K562 (cell line): Measurements from ENCODE around the gene NCOA1. TPM values are rescaled to one million over a fixed set of nuclear protein-coding genes. Genes with fewer than 3 reads are reported as not detected.

ENCODE experiments used
- CHCHD3 ChIP-seq: fragments of 250-450 bp; sonication (Bioruptor Pico); IDR thresholded peaks from 2 replicates; pipeline ENCODE4 v2.1.2; 2022; ENCODE audit warnings: mild to moderate bottlenecking
- DEAF1 ChIP-seq: fragments of 450-650 bp; formaldehyde crosslinking; IDR thresholded peaks from 2 replicates; pipeline ENCODE4 v1.4.0; 2020; ENCODE audit warnings: mild to moderate bottlenecking, moderate library complexity
- E2F6 ChIP-seq, 2 experiments: IDR thresholded peaks; 2 replicates each; pipeline ENCODE4 v1.6.1; 2011; ENCODE audit warnings: borderline replicate concordance in 1 of 2, control low read depth in 1 of 2, low read depth in 1 of 2, low read length in 1 of 2, mild to moderate bottlenecking in 1 of 2, mixed read lengths in 1 of 2, moderate library complexity in 1 of 2; ENCODE audit not compliant: insufficient read depth in 1 of 2, insufficient read length in 1 of 2, poor library complexity in 1 of 2, severe bottlenecking in 1 of 2; ENCODE audit errors: extremely low read depth in 1 of 2
- ESRRA ChIP-seq: fragments of 450-650 bp; IDR thresholded peaks from 2 replicates; pipeline ENCODE4 v1.6.1; 2014; ENCODE audit warnings: low read depth, mild to moderate bottlenecking, moderate library complexity, borderline replicate concordance
- FOXA3 ChIP-seq, 2 experiments: fragments of 450-650 bp in 1 of 2; sonication (generic) in 1 of 2; formaldehyde crosslinking; IDR thresholded peaks in 1 of 2; conservative IDR thresholded peaks in 1 of 2; 2 replicates each; pipeline versions ENCODE4 v1.4.0 to v1.8.0; 2020 to 2022; ENCODE audit warnings: mild to moderate bottlenecking in 2 of 2, missing genetic modification reagents in 1 of 2
- FOXM1 ChIP-seq, 2 experiments: fragments of 450-650 bp in 1 of 2; sonication (generic) in 1 of 2; formaldehyde crosslinking in 1 of 2; IDR thresholded peaks; 2 replicates each; pipeline versions ENCODE4 v1.6.1 to v1.9.0; 2017 to 2022; ENCODE audit warnings: low read depth in 2 of 2, mild to moderate bottlenecking in 2 of 2, missing genetic modification reagents in 1 of 2, moderate library complexity in 1 of 2
- GABPA ChIP-seq: fragments of 200-800 bp; sonication (Bioruptor generic); conservative IDR thresholded peaks from 2 replicates; pipeline ENCODE4 v1.6.1; 2016; ENCODE audit warnings: low read depth, missing genetic modification characterization, missing compliant biosample characterization
- GATAD2B ChIP-seq: fragments of 450-650 bp; IDR thresholded peaks from 2 replicates; pipeline ENCODE4 v1.6.1; 2017; ENCODE audit warnings: mild to moderate bottlenecking, borderline replicate concordance
- L3MBTL2 ChIP-seq: fragments of 450-650 bp; IDR thresholded peaks from 2 replicates; pipeline ENCODE4 v1.6.1; 2016; ENCODE audit warnings: mild to moderate bottlenecking, moderate library complexity
- MAZ ChIP-seq, 2 experiments: fragments of 450-650 bp in 1 of 2; sonication (generic) in 1 of 2; formaldehyde crosslinking; IDR thresholded peaks in 1 of 2; conservative IDR thresholded peaks in 1 of 2; 2 replicates each; pipeline versions ENCODE4 v1.4.0 to v1.5.0; 2020; ENCODE audit warnings: mild to moderate bottlenecking in 1 of 2, missing genetic modification reagents in 1 of 2
- MCM2 ChIP-seq: fragments of 450-650 bp; IDR thresholded peaks from 2 replicates; pipeline ENCODE4 v1.6.1; 2017; ENCODE audit warnings: low read depth, mild to moderate bottlenecking
- NFIC ChIP-seq: fragments of 450-650 bp; IDR thresholded peaks from 2 replicates; pipeline ENCODE4 v1.6.1; 2017; ENCODE audit warnings: mild to moderate bottlenecking, inconsistent platforms
- NR2C2 ChIP-seq, 2 experiments: fragments of 200-800 bp in 1 of 2; sonication (Bioruptor generic) in 1 of 2; sonication (generic) in 1 of 2; formaldehyde crosslinking in 1 of 2; IDR thresholded peaks; 2 replicates each; pipeline versions ENCODE4 v1.6.1 to v1.8.0; 2016 to 2022; ENCODE audit warnings: mild to moderate bottlenecking in 1 of 2, missing compliant biosample characterization in 1 of 2, missing genetic modification characterization in 1 of 2, missing genetic modification reagents in 1 of 2
- PCBP1 ChIP-seq: fragments of 200-400 bp; formaldehyde crosslinking; IDR thresholded peaks from 2 replicates; pipeline ENCODE4 v1.6.1; 2018; ENCODE audit warnings: mild to moderate bottlenecking, low read depth, low read length; ENCODE audit not compliant: poor library complexity, severe bottlenecking
- RBBP5 ChIP-seq: fragments of 200-600 bp; sonication (generic); IDR thresholded peaks from 2 replicates; pipeline ENCODE4 v1.6.1; 2012; ENCODE audit warnings: borderline replicate concordance, mild to moderate bottlenecking, low read length, control low read depth, inconsistent platforms; ENCODE audit not compliant: insufficient read depth, poor library complexity, severe bottlenecking
- ZNF740 ChIP-seq, 3 experiments: fragments of 200-800 bp in 1 of 3; sonication (Bioruptor generic) in 1 of 3; sonication (generic) in 1 of 3; formaldehyde crosslinking in 1 of 3; IDR thresholded peaks; 2 replicates each; pipeline versions ENCODE4 v1.6.1 to v1.8.0; 2016 to 2022; ENCODE audit warnings: mild to moderate bottlenecking in 2 of 3, missing compliant biosample characterization in 2 of 3, missing genetic modification characterization in 2 of 3, missing genetic modification reagents in 1 of 3
- polyA plus RNA-seq, 8 experiments: library from polyadenylated mRNA; depleted of rRNA in 4 of 8; stranded (reverse) in 5 of 8; unstranded in 3 of 8; fragments of >200 nt; fragmentation: Nextera tagmentation in 2 of 8; fragmentation: Illumina TruSeq in 1 of 8; extraction: Ambion mirVana in 2 of 8; extraction: Trizol in 1 of 8; gene quantifications; 2 replicates each; pipeline versions ENCODE4 v1.2.1 to v1.2.3, GENCODE V29; 2011 to 2014; ENCODE audit warnings: inconsistent platforms in 1 of 8, missing spikeins in 1 of 8
- total RNA-seq, 7 experiments: library from RNA; depleted of rRNA in 6 of 7; stranded (reverse); fragments of >200 nt in 6 of 7; fragmentation: Illumina TruSeq in 2 of 7; extraction: Trizol in 2 of 7; gene quantifications; 2 replicates each; pipeline versions ENCODE4 v1.2.1 to v1.2.3, GENCODE V29; 2011 to 2021; ENCODE audit warnings: low replicate concordance in 1 of 7

Gene NCOA1
- total and polyA plus RNA-seq, 9 of the 15 experiments (the other 6 are each of a cell fraction or from before 2014, with no cell fraction given): 4.9 to 25.7 (median 17.0) TPM

- TF ChIP-seq GABPA (peak; percentile 52), FOXM1 (IDR thresholded peaks at IDR 0.05; ENCODE audit: low read depth) (no peak), FOXM1 (CRISPR knock-in tag; IDR thresholded peaks at IDR 0.05; ENCODE audit: low read depth) (0 out of 2 replicates have a peak, but pooled peaks have one; percentile 52), RBBP5 (peak; percentile 89), PCBP1 (peak; percentile 81), MCM2 (no peak), DEAF1 (no peak), E2F6 (IDR thresholded peaks at IDR 0.05; ENCODE audit: borderline replicate concordance in 1 of 2, extremely low read depth in 1 of 2, insufficient read depth in 1 of 2, insufficient read length in 1 of 2, low read depth in 1 of 2, low read length in 1 of 2, poor library complexity in 1 of 2, severe bottlenecking in 1 of 2) (peak in 1 of 2 experiments; percentile 23), NFIC (peak; percentile 59), MAZ (CRISPR knock-in tag; conservative IDR thresholded peaks at IDR 0.05 in 1 of 2, IDR thresholded peaks at IDR 0.05 in 1 of 2) (peak; percentile 66 to 73), GATAD2B (peak; percentile 67; the same call in 1 of the 2 replicates), ZNF740 (CRISPR knock-in tag; IDR thresholded peaks at IDR 0.05) (peak; percentile 61), ZNF740 (tag; IDR thresholded peaks at IDR 0.05) (no peak), FOXA3 (CRISPR knock-in tag; conservative IDR thresholded peaks at IDR 0.05 in 1 of 2, IDR thresholded peaks at IDR 0.05 in 1 of 2) (no peak), L3MBTL2 (0 out of 2 replicates have a peak, but pooled peaks have one; percentile 23), NR2C2 (CRISPR knock-in tag; IDR thresholded peaks at IDR 0.05) (no peak), NR2C2 (tag; IDR thresholded peaks at IDR 0.05) (peak; percentile 50; the same call in 1 of the 2 replicates), ESRRA (peak; percentile 91), CHCHD3 (CRISPR knock-in tag) (no peak)
Observed at GRCh38 chr2:24491542-24492420, 727 bp downstream of the NCOA1 start (continued).
